Breast epithelium (tissue), 3 donors: Measurements from ENCODE around the gene SMAD7.

Source experiments
- POLR2A ChIP-seq: fragments of 450-650 bp; IDR thresholded peaks from one replicate; pipeline ENCODE4 v1.6.1; 2016; ENCODE audit warnings: antibody characterized with exemption, mild to moderate bottlenecking, moderate library complexity
- POLR2AphosphoS5 ChIP-seq, 3 donors: sonication (generic); formaldehyde crosslinking; IDR thresholded peaks; one replicate each; pipeline ENCODE4 v1.6.1; 2017; ENCODE audit warnings: antibody characterized with exemption in 3 of 3
- TF ChIP-seq, protein P1 (sequence below), 3 donors: fragments of 450-650 bp; IDR thresholded peaks; one replicate each; pipeline ENCODE4 v1.5.1; 2016 to 2017; ENCODE audit warnings: antibody characterized with exemption in 3 of 3, mild to moderate bottlenecking in 3 of 3, moderate library complexity in 3 of 3

DNA sequence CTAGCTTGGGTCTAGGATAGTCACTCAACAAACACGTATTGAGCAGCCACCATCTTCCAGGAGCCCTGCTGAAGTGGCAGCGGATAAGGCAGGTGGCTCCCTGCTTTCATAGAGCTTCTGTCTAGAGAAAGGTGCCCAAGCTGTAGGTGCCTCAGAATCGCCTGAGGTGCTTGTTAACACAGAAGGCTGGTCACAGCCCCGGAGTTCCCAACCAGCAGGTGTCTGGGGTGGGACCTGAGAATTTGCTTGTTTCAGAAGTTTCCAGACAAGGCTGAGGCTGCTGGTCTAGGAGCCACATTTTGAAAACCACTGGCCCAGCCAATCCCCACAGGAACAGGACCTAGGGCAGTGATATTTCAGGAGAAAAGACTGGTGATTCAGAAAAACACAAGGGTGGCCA is 45.3 kb upstream of the SMAD7 start:
- no peak for TF ChIP-seq POLR2A
- TF ChIP-seq, protein P1, sequence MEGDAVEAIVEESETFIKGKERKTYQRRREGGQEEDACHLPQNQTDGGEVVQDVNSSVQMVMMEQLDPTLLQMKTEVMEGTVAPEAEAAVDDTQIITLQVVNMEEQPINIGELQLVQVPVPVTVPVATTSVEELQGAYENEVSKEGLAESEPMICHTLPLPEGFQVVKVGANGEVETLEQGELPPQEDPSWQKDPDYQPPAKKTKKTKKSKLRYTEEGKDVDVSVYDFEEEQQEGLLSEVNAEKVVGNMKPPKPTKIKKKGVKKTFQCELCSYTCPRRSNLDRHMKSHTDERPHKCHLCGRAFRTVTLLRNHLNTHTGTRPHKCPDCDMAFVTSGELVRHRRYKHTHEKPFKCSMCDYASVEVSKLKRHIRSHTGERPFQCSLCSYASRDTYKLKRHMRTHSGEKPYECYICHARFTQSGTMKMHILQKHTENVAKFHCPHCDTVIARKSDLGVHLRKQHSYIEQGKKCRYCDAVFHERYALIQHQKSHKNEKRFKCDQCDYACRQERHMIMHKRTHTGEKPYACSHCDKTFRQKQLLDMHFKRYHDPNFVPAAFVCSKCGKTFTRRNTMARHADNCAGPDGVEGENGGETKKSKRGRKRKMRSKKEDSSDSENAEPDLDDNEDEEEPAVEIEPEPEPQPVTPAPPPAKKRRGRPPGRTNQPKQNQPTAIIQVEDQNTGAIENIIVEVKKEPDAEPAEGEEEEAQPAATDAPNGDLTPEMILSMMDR (IDR thresholded peaks at IDR 0.05), result no peak
- no peak for TF ChIP-seq POLR2AphosphoS5 (IDR thresholded peaks at IDR 0.05)
